ENCODE measurements around the gene CHD2.

DNA sequence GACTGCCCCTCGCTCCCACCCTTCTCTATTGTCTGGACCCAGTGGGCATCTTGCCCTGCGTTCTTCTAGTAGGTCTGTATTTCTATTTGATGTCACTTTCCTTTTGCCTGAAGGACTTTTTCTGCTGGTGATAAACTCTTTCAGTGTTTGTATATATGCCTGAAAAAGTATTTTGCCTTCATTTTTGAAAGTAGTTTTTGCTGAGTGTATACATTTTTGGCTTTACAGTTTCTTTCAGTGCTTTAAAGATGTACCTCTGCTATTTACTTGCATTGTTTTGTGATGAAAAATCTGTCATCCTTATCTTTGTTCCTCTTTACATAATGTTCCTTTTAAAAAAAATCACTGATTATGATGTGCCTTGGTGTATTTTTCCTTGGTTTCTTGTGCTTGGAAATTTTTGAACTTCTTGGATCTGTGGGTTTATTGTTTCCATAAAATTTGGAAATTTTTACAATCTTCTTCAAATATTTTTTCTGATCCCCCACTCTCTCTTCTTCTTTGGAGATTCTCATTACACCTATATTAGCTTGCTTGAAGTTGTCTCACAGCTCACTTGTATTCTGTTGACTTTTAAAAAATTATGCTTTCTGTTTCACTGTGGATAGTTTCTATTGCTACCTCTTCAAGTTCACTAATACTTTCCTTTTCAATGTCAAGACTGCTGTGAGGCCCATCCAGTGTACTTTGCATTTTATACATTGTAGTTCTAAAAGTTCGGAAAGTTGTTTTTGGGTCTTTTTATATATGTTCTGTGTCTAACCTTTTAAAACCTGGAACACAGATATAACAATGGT is 121.0 kb downstream of the CHD2 start:
- TF ChIP-seq, protein P1, sequence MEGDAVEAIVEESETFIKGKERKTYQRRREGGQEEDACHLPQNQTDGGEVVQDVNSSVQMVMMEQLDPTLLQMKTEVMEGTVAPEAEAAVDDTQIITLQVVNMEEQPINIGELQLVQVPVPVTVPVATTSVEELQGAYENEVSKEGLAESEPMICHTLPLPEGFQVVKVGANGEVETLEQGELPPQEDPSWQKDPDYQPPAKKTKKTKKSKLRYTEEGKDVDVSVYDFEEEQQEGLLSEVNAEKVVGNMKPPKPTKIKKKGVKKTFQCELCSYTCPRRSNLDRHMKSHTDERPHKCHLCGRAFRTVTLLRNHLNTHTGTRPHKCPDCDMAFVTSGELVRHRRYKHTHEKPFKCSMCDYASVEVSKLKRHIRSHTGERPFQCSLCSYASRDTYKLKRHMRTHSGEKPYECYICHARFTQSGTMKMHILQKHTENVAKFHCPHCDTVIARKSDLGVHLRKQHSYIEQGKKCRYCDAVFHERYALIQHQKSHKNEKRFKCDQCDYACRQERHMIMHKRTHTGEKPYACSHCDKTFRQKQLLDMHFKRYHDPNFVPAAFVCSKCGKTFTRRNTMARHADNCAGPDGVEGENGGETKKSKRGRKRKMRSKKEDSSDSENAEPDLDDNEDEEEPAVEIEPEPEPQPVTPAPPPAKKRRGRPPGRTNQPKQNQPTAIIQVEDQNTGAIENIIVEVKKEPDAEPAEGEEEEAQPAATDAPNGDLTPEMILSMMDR (conservative IDR thresholded peaks at IDR 0.05 in 1 of 2, IDR thresholded peaks at IDR 0.05 in 1 of 2; ENCODE audit: extremely low read depth in 1 of 2, insufficient read depth in 1 of 2, low read depth in 1 of 2, low read length in 2 of 2): no peak
- no peak for TF ChIP-seq EZH2 (IDR thresholded peaks at IDR 0.05; ENCODE audit: borderline replicate concordance, low read length)
